Fibroblast of lung (primary cell): ENCODE data around the gene FGD2.

Experiments
- CTCF ChIP-seq, 2 donors: IDR thresholded peaks in 1 of 2; conservative IDR thresholded peaks in 1 of 2; 1 replicate in 1 of 2; 2 replicates in 1 of 2; pipeline ENCODE4 v1.5.1; 2011 to 2012; ENCODE audit warnings: low read length in 2 of 2, control low read depth in 1 of 2, inconsistent platforms in 1 of 2, low read depth in 1 of 2, mild to moderate bottlenecking in 1 of 2
- EZH2 ChIP-seq: IDR thresholded peaks from 2 replicates; pipeline ENCODE4 v1.5.1; 2012; ENCODE audit warnings: low read length, control low read depth, mild to moderate bottlenecking; ENCODE audit errors: missing control alignments

- TF ChIP-seq CTCF (conservative IDR thresholded peaks at IDR 0.05 in 1 of 2, IDR thresholded peaks at IDR 0.05 in 1 of 2; ENCODE audit: low read depth in 1 of 2, low read length in 2 of 2) (no peak), EZH2 (no peak)
Measured at GRCh38 chr6:37053683-37054082, 48.2 kb downstream of the FGD2 start.
